ENCODE results near the gene DOK7. TPM values are rescaled to one million over a fixed set of nuclear protein-coding genes. Genes with fewer than 3 reads are reported as not detected.

The DOK7 gene
- total RNA-seq, 2 experiments from 2014 or later: not detected

- ATAC-seq (no peak), DNase-seq (no peak)
- ChIA-PET CTCF (no interaction called here), POLR2A (no interaction called here)
- TF ChIP-seq CTCF (IDR thresholded peaks at IDR 0.05): no peak
- no peak overlapping the region for H3K27ac Mint-ChIP-seq
- H3K4me3 Mint-ChIP-seq: no peak overlapping the region
- H3K27me3 Mint-ChIP-seq: no peaks in the 10 kb centered on the region
- intact Hi-C loops (cut with micrococcal nuclease): loop anchor here (5.0 kb wide), 1 partner anchor 93 kb away; no protein-coding TSS in a partner anchor
- no peaks in the 10 kb centered on the region for H3K36me3 Mint-ChIP-seq (ENCODE audit: low read depth)
- H3K9me3 Mint-ChIP-seq: no peaks in the 10 kb centered on the region
- no peaks in the 10 kb centered on the region for H3K4me1 Mint-ChIP-seq (ENCODE audit: low read depth)
Observed at GRCh38 chr4:3440011-3440410, 23.1 kb upstream of the DOK7 start.

- Mint-ChIP-seq H3K27ac (no peak overlapping the region), H3K4me3 (no peak overlapping the region), H3K27me3 (no peaks in the 10 kb centered on the region), H3K4me1 (ENCODE audit: low read depth) (no peaks in the 10 kb centered on the region), H3K36me3 (ENCODE audit: low read depth) (no peaks in the 10 kb centered on the region), H3K9me3 (no peaks in the 10 kb centered on the region)
- no peak for TF ChIP-seq CTCF (IDR thresholded peaks at IDR 0.05)
- no peak for ATAC-seq
- POLR2A ChIA-PET: no interaction called here
- intact Hi-C loops (cut with micrococcal nuclease): loop anchor here (5.0 kb wide), 1 partner anchor 94 kb away; no protein-coding TSS in a partner anchor
- no peak for DNase-seq
- CTCF ChIA-PET: interaction anchor here (0.8 kb wide), 1 partner anchor 95 kb away, joined by 5 read pairs; no protein-coding TSS in a partner anchor
Observed at GRCh38 chr4:3440979-3441500, 22.1 kb upstream of the DOK7 start.

GRCh38 chr4:3441501-3442459 lies 21.3 kb upstream of the DOK7 start, which contains the start of gene HGFAC:
HGFAC (plus strand) TSS chr4:3441968; CDS start chr4:3442002, 34 bp downstream.
- Mint-ChIP-seq H3K27me3 (no peaks in the 10 kb centered on the region), H3K36me3 (ENCODE audit: low read depth) (no peaks in the 10 kb centered on the region), H3K4me3 (no peak within 1 kb of the TSS), H3K4me1 (ENCODE audit: low read depth) (no peaks in the 10 kb centered on the region), H3K27ac (no peak within 1 kb of the TSS), H3K9me3 (no peaks in the 10 kb centered on the region)
- no peak for ATAC-seq
- ChIA-PET POLR2A (no interaction called here), CTCF (interaction anchor here (0.8 to 3.5 kb wide), 2 partner anchors 95 kb away, joined by 5 to 35 read pairs; no protein-coding TSS in a partner anchor)
- intact Hi-C loops (cut with micrococcal nuclease): loop anchor here (5.0 kb wide), 1 partner anchor 94 kb away; no protein-coding TSS in a partner anchor
- no peak for DNase-seq
- TF ChIP-seq CTCF (IDR thresholded peaks at IDR 0.05): no peak

- H3K4me1 Mint-ChIP-seq (ENCODE audit: low read depth): no peaks in the 10 kb centered on the region
- POLR2A ChIA-PET: no interaction called here
- no peak overlapping the region for H3K27ac Mint-ChIP-seq
- intact Hi-C loops (cut with micrococcal nuclease): loop anchor here (5.0 kb wide), 1 partner anchor 95 kb away; no protein-coding TSS in a partner anchor
- H3K27me3 Mint-ChIP-seq: no peaks in the 10 kb centered on the region
- CTCF ChIA-PET: interaction anchor here (1.4 to 3.5 kb wide), 3 partner anchors 11 to 96 kb away, joined by 3 to 35 read pairs (median 5); no protein-coding TSS in a partner anchor
- H3K4me3 Mint-ChIP-seq: no peak overlapping the region
- H3K36me3 Mint-ChIP-seq (ENCODE audit: low read depth): no peaks in the 10 kb centered on the region
- DNase-seq (no peak), ATAC-seq (no peak)
- no peak for TF ChIP-seq CTCF (IDR thresholded peaks at IDR 0.05)
- H3K9me3 Mint-ChIP-seq: no peaks in the 10 kb centered on the region
Observed at GRCh38 chr4:3442460-3442958, 20.6 kb upstream of the DOK7 start.
